MM.1S (cell line): ENCODE results near the gene CDON.

Source experiments
- EZH2 ChIP-seq: fragments of 300-600 bp; sonication (generic); optimal IDR thresholded peaks from 2 replicates; pipeline ENCODE3; 2017; ENCODE audit warnings: low read depth, mild to moderate bottlenecking, antibody characterized with exemption, low read length, mixed read lengths
- EZH2phosphoT487 ChIP-seq: fragments of 300-600 bp; sonication (generic); IDR thresholded peaks from 2 replicates; pipeline ENCODE4 v1.6.1; 2018; ENCODE audit warnings: antibody characterized with exemption, low read length
- TF ChIP-seq, protein P1 (sequence below): fragments of 300-600 bp; sonication (generic); IDR thresholded peaks from 2 replicates; pipeline ENCODE4 v1.5.1; 2016; ENCODE audit warnings: antibody characterized with exemption, low read length, mixed read lengths

DNA sequence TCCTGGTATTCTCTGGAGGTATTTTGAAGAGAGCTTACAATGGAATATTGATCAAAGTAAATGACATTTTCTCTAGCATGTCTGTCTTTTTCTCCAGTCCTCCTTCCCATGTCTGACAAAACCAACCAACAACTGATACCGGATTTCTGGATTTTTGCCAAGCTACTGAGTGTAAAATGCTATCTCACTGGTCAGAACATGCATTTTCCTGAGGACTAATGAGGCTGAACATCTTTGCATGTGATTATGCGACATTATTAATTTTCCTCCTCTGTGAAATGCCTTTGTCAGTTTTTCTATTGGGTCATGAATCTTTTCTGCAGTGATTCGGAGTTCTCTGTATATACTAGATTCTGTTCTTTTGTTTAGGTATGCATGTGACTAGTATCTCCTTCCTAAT lies 51.4 kb downstream of the CDON start:
- TF ChIP-seq, protein P1, sequence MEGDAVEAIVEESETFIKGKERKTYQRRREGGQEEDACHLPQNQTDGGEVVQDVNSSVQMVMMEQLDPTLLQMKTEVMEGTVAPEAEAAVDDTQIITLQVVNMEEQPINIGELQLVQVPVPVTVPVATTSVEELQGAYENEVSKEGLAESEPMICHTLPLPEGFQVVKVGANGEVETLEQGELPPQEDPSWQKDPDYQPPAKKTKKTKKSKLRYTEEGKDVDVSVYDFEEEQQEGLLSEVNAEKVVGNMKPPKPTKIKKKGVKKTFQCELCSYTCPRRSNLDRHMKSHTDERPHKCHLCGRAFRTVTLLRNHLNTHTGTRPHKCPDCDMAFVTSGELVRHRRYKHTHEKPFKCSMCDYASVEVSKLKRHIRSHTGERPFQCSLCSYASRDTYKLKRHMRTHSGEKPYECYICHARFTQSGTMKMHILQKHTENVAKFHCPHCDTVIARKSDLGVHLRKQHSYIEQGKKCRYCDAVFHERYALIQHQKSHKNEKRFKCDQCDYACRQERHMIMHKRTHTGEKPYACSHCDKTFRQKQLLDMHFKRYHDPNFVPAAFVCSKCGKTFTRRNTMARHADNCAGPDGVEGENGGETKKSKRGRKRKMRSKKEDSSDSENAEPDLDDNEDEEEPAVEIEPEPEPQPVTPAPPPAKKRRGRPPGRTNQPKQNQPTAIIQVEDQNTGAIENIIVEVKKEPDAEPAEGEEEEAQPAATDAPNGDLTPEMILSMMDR = no peak
- TF ChIP-seq EZH2phosphoT487 = no peak
- no peak for TF ChIP-seq EZH2
